ENCODE measurements around the gene SLC25A52.
"Not testable (repeated sequence)": the region's sequence is repeated elsewhere in the genome, so short reads cannot be mapped to it uniquely, and the experiment has no call there.

The SLC25A52 gene, protein sequence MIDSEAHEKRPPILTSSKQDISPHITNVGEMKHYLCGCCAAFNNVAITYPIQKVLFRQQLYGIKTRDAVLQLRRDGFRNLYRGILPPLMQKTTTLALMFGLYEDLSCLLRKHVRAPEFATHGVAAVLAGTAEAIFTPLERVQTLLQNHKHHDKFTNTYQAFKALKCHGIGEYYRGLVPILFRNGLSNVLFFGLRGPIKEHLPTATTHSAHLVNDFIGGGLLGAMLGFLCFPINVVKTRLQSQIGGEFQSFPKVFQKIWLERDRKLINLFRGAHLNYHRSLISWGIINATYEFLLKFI

DNA sequence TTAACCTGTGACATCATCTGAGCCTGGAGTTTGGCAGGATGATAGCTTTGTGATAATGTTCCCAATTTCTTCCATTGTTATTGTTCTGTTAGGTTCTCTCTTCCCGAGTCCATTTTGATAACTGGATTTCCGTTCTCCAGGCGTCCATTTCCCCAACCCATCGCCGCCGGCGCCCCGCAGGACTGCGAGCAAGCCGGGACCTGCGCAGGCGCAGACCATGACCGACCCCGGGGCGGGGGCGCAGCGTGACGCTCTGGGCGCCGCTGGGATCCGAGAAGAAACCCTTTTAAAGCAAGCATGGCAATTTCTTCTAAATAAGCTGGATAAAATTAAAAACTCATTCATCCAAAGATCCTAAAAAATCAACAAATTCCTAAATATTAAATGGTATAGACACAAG lies at the start of gene SLC25A52:
Gene SLC25A52 (minus strand): TSS at position 186 of the 400 bp plus-strand sequence. CDS start 219 bp downstream, outside the sequence.
- H3K9me3 ChIP-seq (ENCODE audit: insufficient read depth, low read depth, low read length): no peaks in the 10 kb centered on the region
- TF ChIP-seq EZH2phosphoT487 (IDR thresholded peaks at IDR 0.05; ENCODE audit: borderline replicate concordance): no peak
- TF ChIP-seq, protein P1, sequence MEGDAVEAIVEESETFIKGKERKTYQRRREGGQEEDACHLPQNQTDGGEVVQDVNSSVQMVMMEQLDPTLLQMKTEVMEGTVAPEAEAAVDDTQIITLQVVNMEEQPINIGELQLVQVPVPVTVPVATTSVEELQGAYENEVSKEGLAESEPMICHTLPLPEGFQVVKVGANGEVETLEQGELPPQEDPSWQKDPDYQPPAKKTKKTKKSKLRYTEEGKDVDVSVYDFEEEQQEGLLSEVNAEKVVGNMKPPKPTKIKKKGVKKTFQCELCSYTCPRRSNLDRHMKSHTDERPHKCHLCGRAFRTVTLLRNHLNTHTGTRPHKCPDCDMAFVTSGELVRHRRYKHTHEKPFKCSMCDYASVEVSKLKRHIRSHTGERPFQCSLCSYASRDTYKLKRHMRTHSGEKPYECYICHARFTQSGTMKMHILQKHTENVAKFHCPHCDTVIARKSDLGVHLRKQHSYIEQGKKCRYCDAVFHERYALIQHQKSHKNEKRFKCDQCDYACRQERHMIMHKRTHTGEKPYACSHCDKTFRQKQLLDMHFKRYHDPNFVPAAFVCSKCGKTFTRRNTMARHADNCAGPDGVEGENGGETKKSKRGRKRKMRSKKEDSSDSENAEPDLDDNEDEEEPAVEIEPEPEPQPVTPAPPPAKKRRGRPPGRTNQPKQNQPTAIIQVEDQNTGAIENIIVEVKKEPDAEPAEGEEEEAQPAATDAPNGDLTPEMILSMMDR (conservative IDR thresholded peaks at IDR 0.05; ENCODE audit: low read length): no peak
- H3K36me3 ChIP-seq (ENCODE audit: insufficient read depth, low read length): no peaks in the 10 kb centered on the region
- H3K27me3 ChIP-seq (ENCODE audit: insufficient read depth, low read length, poor library complexity, severe bottlenecking): no peaks in the 10 kb centered on the region
- no peak within 1 kb of the TSS for H3K4me2 ChIP-seq (ENCODE audit: low read depth, low read length, poor library complexity, severe bottlenecking)
- no peak within 1 kb of the TSS for H2AFZ ChIP-seq (ENCODE audit: low read length)
- H4K20me1 ChIP-seq (ENCODE audit: insufficient read depth, low read length, poor library complexity, severe bottlenecking): no peaks in the 10 kb centered on the region
- no peaks in the 10 kb centered on the region for H3K9me2 ChIP-seq (replicated peaks; ENCODE audit: low read depth, low read length)
- no peak within 1 kb of the TSS for H3K4me3 ChIP-seq (ENCODE audit: low read length, poor library complexity, severe bottlenecking)
- H3K4me1 ChIP-seq (ENCODE audit: insufficient read depth, low read length, poor library complexity, severe bottlenecking): no peaks in the 10 kb centered on the region
- H3F3A ChIP-seq (ENCODE audit: low read depth): no peaks in the 10 kb centered on the region
- no peaks in the 10 kb centered on the region for H3K79me2 ChIP-seq (ENCODE audit: insufficient read depth, low read length)
- H3K9ac ChIP-seq (ENCODE audit: low read depth, low read length, poor library complexity, severe bottlenecking): no peak within 1 kb of the TSS

DNA sequence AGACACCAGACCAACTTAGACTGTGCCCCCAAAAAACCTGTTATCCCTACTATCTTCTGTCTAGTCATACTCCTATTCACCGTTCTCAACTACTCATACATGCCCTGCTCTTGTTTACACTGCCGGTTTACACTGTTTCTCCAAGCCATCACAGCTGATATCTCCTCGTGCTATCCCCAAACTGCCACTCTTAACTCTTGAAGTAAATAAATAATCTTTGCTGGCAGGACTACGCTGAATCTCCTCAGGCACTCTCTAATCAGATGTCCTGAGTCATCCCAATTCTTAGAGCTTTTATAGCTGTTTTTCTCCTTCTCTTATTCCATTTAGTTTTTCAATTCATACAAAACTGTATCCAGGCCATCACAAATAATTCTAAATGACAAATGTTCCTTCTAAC lies 48.4 kb upstream of the SLC25A52 start:
- H3K79me2 ChIP-seq (ENCODE audit: insufficient read depth, low read length); H3K27me3 ChIP-seq (ENCODE audit: insufficient read depth, low read length, poor library complexity, severe bottlenecking); H3K9me2 ChIP-seq (replicated peaks; ENCODE audit: low read depth, low read length); H2AFZ ChIP-seq (ENCODE audit: low read length); H3K4me1 ChIP-seq (ENCODE audit: insufficient read depth, low read length, poor library complexity, severe bottlenecking); H3K9me3 ChIP-seq (ENCODE audit: insufficient read depth, low read depth, low read length); H3F3A ChIP-seq (ENCODE audit: low read depth); H4K20me1 ChIP-seq (ENCODE audit: insufficient read depth, low read length, poor library complexity, severe bottlenecking); H3K36me3 ChIP-seq (ENCODE audit: insufficient read depth, low read length); H3K4me2 ChIP-seq (ENCODE audit: low read depth, low read length, poor library complexity, severe bottlenecking); H3K9ac ChIP-seq (ENCODE audit: low read depth, low read length, poor library complexity, severe bottlenecking); H3K4me3 ChIP-seq (ENCODE audit: low read length, poor library complexity, severe bottlenecking): not testable (repeated sequence)

DNA sequence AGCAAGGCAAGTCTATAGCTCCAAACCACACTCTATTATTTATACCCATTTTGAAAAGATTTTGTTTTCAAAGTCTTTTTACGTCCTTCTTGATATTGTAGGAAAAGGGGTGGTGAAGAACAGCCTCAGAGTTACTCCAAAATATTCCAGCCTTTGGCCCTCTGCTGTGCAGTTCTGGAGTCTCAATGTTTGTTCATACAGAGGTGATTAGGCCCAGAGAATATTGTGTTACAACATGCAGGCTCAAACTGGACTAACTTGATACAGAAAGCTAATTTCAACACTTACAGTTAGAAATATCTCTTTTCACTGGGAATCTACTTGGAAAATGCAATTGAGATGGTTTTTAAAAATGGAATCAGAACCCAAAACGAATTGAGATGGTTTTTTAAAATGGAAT lies 40.4 kb upstream of the SLC25A52 start:
- H3K79me2 ChIP-seq (ENCODE audit: insufficient read depth, low read length): no peaks in the 10 kb centered on the region
- H3K36me3 ChIP-seq (ENCODE audit: insufficient read depth, low read length): no peaks in the 10 kb centered on the region
- no peak overlapping the region for H2AFZ ChIP-seq (ENCODE audit: low read length)
- H3K27me3 ChIP-seq (ENCODE audit: insufficient read depth, low read length, poor library complexity, severe bottlenecking): no peaks in the 10 kb centered on the region
- H3K9me3 ChIP-seq (ENCODE audit: insufficient read depth, low read depth, low read length): no peaks in the 10 kb centered on the region
- H3K4me2 ChIP-seq (ENCODE audit: low read depth, low read length, poor library complexity, severe bottlenecking): no peak overlapping the region
- no peak overlapping the region for H3K9ac ChIP-seq (ENCODE audit: low read depth, low read length, poor library complexity, severe bottlenecking)
- H3K4me3 ChIP-seq (ENCODE audit: low read length, poor library complexity, severe bottlenecking): no peak overlapping the region
- no peaks in the 10 kb centered on the region for H3K9me2 ChIP-seq (replicated peaks; ENCODE audit: low read depth, low read length)
- H3F3A ChIP-seq (ENCODE audit: low read depth): no peaks in the 10 kb centered on the region
- H3K4me1 ChIP-seq (ENCODE audit: insufficient read depth, low read length, poor library complexity, severe bottlenecking): no peaks in the 10 kb centered on the region
- no peak for TF ChIP-seq EZH2phosphoT487 (IDR thresholded peaks at IDR 0.05; ENCODE audit: borderline replicate concordance)
- TF ChIP-seq, protein P1 (conservative IDR thresholded peaks at IDR 0.05; ENCODE audit: low read length): no peak
- H4K20me1 ChIP-seq (ENCODE audit: insufficient read depth, low read length, poor library complexity, severe bottlenecking): no peaks in the 10 kb centered on the region

DNA sequence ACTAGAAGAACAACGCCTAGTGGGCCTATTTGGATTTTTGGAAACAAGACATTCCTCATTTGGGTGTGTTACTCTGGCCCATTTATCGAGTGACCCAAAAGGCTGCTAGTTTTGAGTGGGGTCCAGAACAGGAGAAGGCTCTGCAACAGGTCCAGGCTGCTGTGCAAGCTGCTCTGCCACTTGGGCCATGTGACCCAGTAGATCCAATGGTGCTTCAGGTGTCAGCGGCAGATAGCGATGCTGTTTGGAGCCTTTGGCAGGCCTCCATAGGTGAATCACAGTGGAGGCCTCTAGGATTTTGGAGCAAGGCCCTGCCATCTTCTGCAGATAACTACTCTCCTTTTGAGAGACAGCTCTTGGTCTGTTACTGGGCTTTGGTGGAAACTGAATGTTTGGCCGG lies 38.6 kb upstream of the SLC25A52 start:
- not testable (repeated sequence) for H3K79me2 ChIP-seq (ENCODE audit: insufficient read depth, low read length); H3F3A ChIP-seq (ENCODE audit: low read depth); H2AFZ ChIP-seq (ENCODE audit: low read length); H3K36me3 ChIP-seq (ENCODE audit: insufficient read depth, low read length); H3K27me3 ChIP-seq (ENCODE audit: insufficient read depth, low read length, poor library complexity, severe bottlenecking); H3K9me2 ChIP-seq (replicated peaks; ENCODE audit: low read depth, low read length); H3K4me1 ChIP-seq (ENCODE audit: insufficient read depth, low read length, poor library complexity, severe bottlenecking); H3K9me3 ChIP-seq (ENCODE audit: insufficient read depth, low read depth, low read length); H3K4me3 ChIP-seq (ENCODE audit: low read length, poor library complexity, severe bottlenecking); H3K4me2 ChIP-seq (ENCODE audit: low read depth, low read length, poor library complexity, severe bottlenecking); H4K20me1 ChIP-seq (ENCODE audit: insufficient read depth, low read length, poor library complexity, severe bottlenecking); H3K9ac ChIP-seq (ENCODE audit: low read depth, low read length, poor library complexity, severe bottlenecking)
